Fibroblast of lung (primary cell): ENCODE data around the gene SUFU. TPM values are rescaled to one million over a fixed set of nuclear protein-coding genes. Genes with fewer than 3 reads are reported as not detected.
A peak's percentile ranks its signal among the peaks of the same experiment; 100 is the strongest.

ENCODE experiments used
- DNase-seq, 2 donors: peaks; one replicate each; pipeline versions ENCODE4 v3.0.0 to v3.0.0-alpha.2; 2010; ENCODE audit warnings: low read depth in 2 of 2
- H2AFZ ChIP-seq: 2 replicates; pipeline ENCODE4 v1.5.1; 2012; ENCODE audit warnings: low read length, control low read depth, inconsistent platforms
- H3K27ac ChIP-seq: 2 replicates; pipeline ENCODE4 v1.5.1; 2011; ENCODE audit warnings: low read length, control low read depth; ENCODE audit not compliant: insufficient read depth
- H3K27me3 ChIP-seq: 2 replicates; pipeline ENCODE4 v1.5.1; 2011; ENCODE audit warnings: mild to moderate bottlenecking, low read length; ENCODE audit not compliant: control insufficient read depth, insufficient read depth
- H3K36me3 ChIP-seq: 2 replicates; pipeline ENCODE4 v1.5.1; 2011; ENCODE audit warnings: low read length; ENCODE audit not compliant: control insufficient read depth, insufficient read depth
- H3K4me1 ChIP-seq: 2 replicates; pipeline ENCODE4 v1.5.1; 2011; ENCODE audit warnings: low read length; ENCODE audit not compliant: control insufficient read depth, insufficient read depth; ENCODE audit errors: extremely low read depth
- H3K4me2 ChIP-seq: 2 replicates; pipeline ENCODE4 v1.5.1; 2011; ENCODE audit warnings: low read length, control low read depth; ENCODE audit not compliant: insufficient read depth; ENCODE audit errors: extremely low read depth
- H3K4me3 ChIP-seq, 4 experiments: fragments of 200-600 bp in 1 of 4; sonication (generic) in 1 of 4; replicated peaks in 1 of 4; 2 replicates each; pipeline ENCODE4 v1.5.1; 2011 to 2016; ENCODE audit warnings: low read length in 4 of 4, low read depth in 3 of 4, mild to moderate bottlenecking in 3 of 4, control low read depth in 2 of 4, inconsistent platforms in 1 of 4, mixed read lengths in 1 of 4; ENCODE audit not compliant: insufficient read depth in 1 of 4; ENCODE audit errors: control extremely low read depth in 1 of 4
- H3K79me2 ChIP-seq: 2 replicates; pipeline ENCODE4 v1.5.1; 2012; ENCODE audit warnings: mild to moderate bottlenecking, low read length, inconsistent platforms; ENCODE audit not compliant: control insufficient read depth, insufficient read depth
- H3K9ac ChIP-seq: 2 replicates; pipeline ENCODE4 v1.5.1; 2011; ENCODE audit warnings: mild to moderate bottlenecking, low read length, control low read depth; ENCODE audit not compliant: insufficient read depth
- H3K9me3 ChIP-seq: 2 replicates; pipeline ENCODE4 v1.5.1; 2012; ENCODE audit warnings: low read depth, low read length; ENCODE audit not compliant: control insufficient read depth, insufficient read depth
- H4K20me1 ChIP-seq: 2 replicates; pipeline ENCODE4 v1.5.1; 2011; ENCODE audit warnings: low read length; ENCODE audit not compliant: control insufficient read depth, insufficient read depth; ENCODE audit errors: extremely low read depth
- EZH2 ChIP-seq: IDR thresholded peaks from 2 replicates; pipeline ENCODE4 v1.5.1; 2012; ENCODE audit warnings: low read length, control low read depth, mild to moderate bottlenecking; ENCODE audit errors: missing control alignments
- polyA plus RNA-seq, 2 donors: library from polyadenylated mRNA; depleted of rRNA in 1 of 2; stranded (reverse) in 1 of 2; unstranded in 1 of 2; fragments of >200 nt; gene quantifications; 2 replicates each; pipeline ENCODE4 v1.2.1, GENCODE V29; 2011 to 2012; ENCODE audit warnings: missing spikeins in 1 of 2
- total RNA-seq: library from RNA; depleted of rRNA; stranded (reverse); fragments of >200 nt; gene quantifications from 2 replicates; pipeline ENCODE4 v1.2.1, GENCODE V29; 2014
- TF ChIP-seq, protein P1 (sequence below), 2 donors: IDR thresholded peaks in 1 of 2; conservative IDR thresholded peaks in 1 of 2; 1 replicate in 1 of 2; 2 replicates in 1 of 2; pipeline ENCODE4 v1.5.1; 2011 to 2012; ENCODE audit warnings: low read length in 2 of 2, control low read depth in 1 of 2, inconsistent platforms in 1 of 2, low read depth in 1 of 2, mild to moderate bottlenecking in 1 of 2

Gene SUFU
- total and polyA plus RNA-seq, 2 donors (not counting 1 experiment from before 2014, with no cell fraction given) = 4.3 to 5.6 TPM

DNA sequence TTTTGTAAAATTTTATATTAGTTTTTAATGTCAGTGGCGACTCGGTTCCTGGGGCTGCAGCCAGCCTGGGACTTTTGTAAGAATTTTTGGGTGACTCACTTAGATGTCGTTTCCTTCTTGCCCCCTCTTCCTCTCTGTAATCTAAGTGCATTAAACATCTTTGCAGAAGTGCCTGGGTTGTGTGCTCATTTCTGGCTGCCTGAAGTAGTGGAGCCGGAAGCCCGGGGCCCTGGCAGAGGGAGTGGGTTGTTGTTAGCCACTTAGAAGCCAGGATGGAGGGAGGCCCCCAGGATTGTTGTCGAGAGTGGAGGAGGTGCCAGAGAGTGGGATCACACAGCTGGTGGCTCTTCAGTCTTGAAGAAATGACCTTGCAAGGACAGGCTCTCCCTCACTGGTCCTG, 129.5 kb downstream of the SUFU start:
- H3K4me3 ChIP-seq = no peak overlapping the region
- H3K36me3 ChIP-seq = peaks cover 2% of the 10 kb centered on the region
- H3K27ac ChIP-seq = peak overlapping the region; percentile 66
- no peak overlapping the region for H3K9ac ChIP-seq
- peaks cover 55% of the 10 kb centered on the region for H3K4me1 ChIP-seq
- TF ChIP-seq, protein P1, sequence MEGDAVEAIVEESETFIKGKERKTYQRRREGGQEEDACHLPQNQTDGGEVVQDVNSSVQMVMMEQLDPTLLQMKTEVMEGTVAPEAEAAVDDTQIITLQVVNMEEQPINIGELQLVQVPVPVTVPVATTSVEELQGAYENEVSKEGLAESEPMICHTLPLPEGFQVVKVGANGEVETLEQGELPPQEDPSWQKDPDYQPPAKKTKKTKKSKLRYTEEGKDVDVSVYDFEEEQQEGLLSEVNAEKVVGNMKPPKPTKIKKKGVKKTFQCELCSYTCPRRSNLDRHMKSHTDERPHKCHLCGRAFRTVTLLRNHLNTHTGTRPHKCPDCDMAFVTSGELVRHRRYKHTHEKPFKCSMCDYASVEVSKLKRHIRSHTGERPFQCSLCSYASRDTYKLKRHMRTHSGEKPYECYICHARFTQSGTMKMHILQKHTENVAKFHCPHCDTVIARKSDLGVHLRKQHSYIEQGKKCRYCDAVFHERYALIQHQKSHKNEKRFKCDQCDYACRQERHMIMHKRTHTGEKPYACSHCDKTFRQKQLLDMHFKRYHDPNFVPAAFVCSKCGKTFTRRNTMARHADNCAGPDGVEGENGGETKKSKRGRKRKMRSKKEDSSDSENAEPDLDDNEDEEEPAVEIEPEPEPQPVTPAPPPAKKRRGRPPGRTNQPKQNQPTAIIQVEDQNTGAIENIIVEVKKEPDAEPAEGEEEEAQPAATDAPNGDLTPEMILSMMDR (conservative IDR thresholded peaks at IDR 0.05 in 1 of 2, IDR thresholded peaks at IDR 0.05 in 1 of 2; ENCODE audit: low read depth in 1 of 2, low read length in 2 of 2) = no peak
- no peak for TF ChIP-seq EZH2
- peak; percentile 57 to 77 for DNase-seq
- H3K79me2 ChIP-seq = no peaks in the 10 kb centered on the region
- peak overlapping the region; percentile 63 for H3K4me2 ChIP-seq
- no peaks in the 10 kb centered on the region for H4K20me1 ChIP-seq
- no peaks in the 10 kb centered on the region for H3K9me3 ChIP-seq
- H2AFZ ChIP-seq = no peak overlapping the region
- no peaks in the 10 kb centered on the region for H3K27me3 ChIP-seq

DNA sequence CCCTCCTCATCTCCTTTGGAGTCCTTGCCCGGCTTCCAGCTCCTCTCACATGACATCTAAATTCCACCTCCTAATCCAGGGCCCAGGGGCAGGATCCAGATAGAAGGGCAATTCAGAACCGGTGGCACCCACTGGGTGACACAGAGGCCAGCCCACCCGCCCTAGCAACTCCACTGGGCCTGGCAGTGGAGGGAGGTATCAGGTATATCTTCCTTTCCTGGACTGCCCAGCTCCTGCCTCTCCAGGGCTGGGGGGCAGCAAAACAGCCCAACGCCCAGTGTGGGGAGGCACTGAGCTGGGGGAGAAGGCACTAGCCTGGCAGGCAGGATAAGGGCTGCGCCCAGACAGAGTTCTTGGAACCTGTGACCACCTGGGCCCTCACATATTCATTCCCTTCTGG, 130.1 kb downstream of the SUFU start:
- no peak overlapping the region for H3K4me3 ChIP-seq
- no peaks in the 10 kb centered on the region for H4K20me1 ChIP-seq
- TF ChIP-seq, protein P1 (conservative IDR thresholded peaks at IDR 0.05 in 1 of 2, IDR thresholded peaks at IDR 0.05 in 1 of 2; ENCODE audit: low read depth in 1 of 2, low read length in 2 of 2) = no peak
- no peak for TF ChIP-seq EZH2
- H3K27me3 ChIP-seq = no peaks in the 10 kb centered on the region
- no peak overlapping the region for H3K9ac ChIP-seq
- H3K9me3 ChIP-seq = no peaks in the 10 kb centered on the region
- H2AFZ ChIP-seq = no peak overlapping the region
- H3K4me2 ChIP-seq = peak overlapping the region; percentile 63
- peaks cover 2% of the 10 kb centered on the region for H3K36me3 ChIP-seq
- H3K4me1 ChIP-seq = peaks cover 51% of the 10 kb centered on the region
- no peak for DNase-seq
- H3K27ac ChIP-seq = peak overlapping the region; percentile 66
- H3K79me2 ChIP-seq = no peaks in the 10 kb centered on the region

DNA sequence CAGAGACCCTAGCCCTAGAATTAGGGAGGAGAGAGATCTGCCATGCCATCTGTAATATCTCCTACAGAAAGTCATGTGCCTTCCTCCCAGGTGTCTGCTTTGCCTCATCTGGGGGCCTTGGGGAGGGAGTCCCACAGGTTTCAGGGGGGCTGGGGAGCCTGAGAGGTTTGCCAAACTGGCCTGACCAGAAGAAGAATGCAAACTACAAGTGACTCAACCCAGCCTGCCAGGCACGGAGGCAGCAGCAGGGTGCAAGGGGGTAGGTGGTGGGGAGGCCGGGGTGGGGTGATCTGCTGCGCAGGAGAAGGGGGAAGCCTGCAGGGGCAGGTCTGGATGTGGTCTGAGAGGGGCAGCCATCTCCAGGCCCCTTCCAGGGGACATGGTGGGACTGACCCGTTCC, 130.9 kb downstream of the SUFU start:
- TF ChIP-seq EZH2 = no peak
- TF ChIP-seq, protein P1 (conservative IDR thresholded peaks at IDR 0.05 in 1 of 2, IDR thresholded peaks at IDR 0.05 in 1 of 2; ENCODE audit: low read depth in 1 of 2, low read length in 2 of 2) = no peak
- Histone ChIP-seq H3K4me2 (no peak overlapping the region), H3K9me3 (no peaks in the 10 kb centered on the region), H3K79me2 (no peaks in the 10 kb centered on the region), H3K9ac (no peak overlapping the region), H3K4me3 (no peak overlapping the region), H3K36me3 (peaks cover 2% of the 10 kb centered on the region), H2AFZ (no peak overlapping the region), H4K20me1 (no peaks in the 10 kb centered on the region), H3K27me3 (no peaks in the 10 kb centered on the region), H3K4me1 (peaks cover 46% of the 10 kb centered on the region), H3K27ac (no peak overlapping the region)
- DNase-seq = no peak
